Neural crest cell (in vitro differentiated cells): ENCODE results near the gene FGR. TPM values are rescaled to one million over a fixed set of nuclear protein-coding genes. Genes with fewer than 3 reads are reported as not detected.

ENCODE experiments used
- DNase-seq: peaks from one replicate; pipeline ENCODE4 v3.0.0; 2021; ENCODE audit warnings: low read depth, mixed read lengths, low spot score
- H3K27ac Mint-ChIP-seq: one replicate; pipeline ENCODE4 v1.8.0; 2021; ENCODE audit warnings: mild to moderate bottlenecking, mixed read lengths; ENCODE audit not compliant: unreplicated experiment
- H3K27me3 Mint-ChIP-seq: 2 replicates; pipeline ENCODE4 v1.8.0; 2021; ENCODE audit warnings: low read depth, mild to moderate bottlenecking, mixed read lengths
- H3K36me3 Mint-ChIP-seq: 2 replicates; pipeline ENCODE4 v1.8.0; 2021; ENCODE audit warnings: low read depth, mild to moderate bottlenecking, mixed read lengths
- H3K4me1 Mint-ChIP-seq: 2 replicates; pipeline ENCODE4 v1.8.0; 2021; ENCODE audit warnings: mixed read lengths
- H3K4me3 Mint-ChIP-seq: one replicate; pipeline ENCODE4 v1.8.0; 2021; ENCODE audit warnings: mild to moderate bottlenecking, mixed read lengths
- H3K9me3 Mint-ChIP-seq: 2 replicates; pipeline ENCODE4 v1.8.0; 2021; ENCODE audit warnings: mixed read lengths
- CTCF ChIP-seq: fragments of 200-600 bp; sonication (generic); conservative IDR thresholded peaks from 2 replicates; pipeline ENCODE4 v1.5.0; 2021; ENCODE audit warnings: antibody characterized with exemption, mild to moderate bottlenecking
- total RNA-seq: library from RNA; stranded (reverse); gene quantifications from 2 replicates; pipeline ENCODE4 v1.2.1, GENCODE V29; 2021

The FGR gene
- total RNA-seq, 1 donor from 2014 or later: not detected

- Mint-ChIP-seq H3K36me3 (no peaks in the 10 kb centered on the region), H3K9me3 (no peaks in the 10 kb centered on the region), H3K27me3 (no peaks in the 10 kb centered on the region), H3K4me1 (peaks cover 17% of the 10 kb centered on the region), H3K27ac (no peak overlapping the region), H3K4me3 (no peak overlapping the region)
- no peak for DNase-seq
- TF ChIP-seq CTCF: no peak
Measured at GRCh38 chr1:27609618-27610240, 25.3 kb downstream of the FGR start.

DNA sequence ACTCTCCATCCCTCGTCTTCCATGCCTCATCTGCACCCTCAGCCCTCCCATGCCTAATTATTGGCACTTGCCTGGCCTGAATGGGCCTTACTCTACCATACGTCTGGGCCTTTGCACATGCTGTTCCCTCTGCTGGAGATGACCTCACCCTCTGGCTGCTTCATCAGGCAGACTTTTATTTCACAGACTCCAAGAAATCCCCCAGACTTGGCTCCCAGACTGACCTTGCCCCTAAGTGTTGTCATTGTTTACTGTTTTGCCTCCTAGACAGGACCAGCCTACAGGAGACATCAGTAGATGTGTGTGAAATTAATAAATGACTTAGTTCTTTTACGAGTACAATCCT is 25.8 kb downstream of the FGR start:
- Mint-ChIP-seq H3K27me3 (no peaks in the 10 kb centered on the region), H3K27ac (no peak overlapping the region), H3K4me1 (peaks cover 12% of the 10 kb centered on the region), H3K4me3 (no peak overlapping the region), H3K9me3 (no peaks in the 10 kb centered on the region), H3K36me3 (no peaks in the 10 kb centered on the region)
- no peak for DNase-seq
- TF ChIP-seq CTCF: no peak

DNA sequence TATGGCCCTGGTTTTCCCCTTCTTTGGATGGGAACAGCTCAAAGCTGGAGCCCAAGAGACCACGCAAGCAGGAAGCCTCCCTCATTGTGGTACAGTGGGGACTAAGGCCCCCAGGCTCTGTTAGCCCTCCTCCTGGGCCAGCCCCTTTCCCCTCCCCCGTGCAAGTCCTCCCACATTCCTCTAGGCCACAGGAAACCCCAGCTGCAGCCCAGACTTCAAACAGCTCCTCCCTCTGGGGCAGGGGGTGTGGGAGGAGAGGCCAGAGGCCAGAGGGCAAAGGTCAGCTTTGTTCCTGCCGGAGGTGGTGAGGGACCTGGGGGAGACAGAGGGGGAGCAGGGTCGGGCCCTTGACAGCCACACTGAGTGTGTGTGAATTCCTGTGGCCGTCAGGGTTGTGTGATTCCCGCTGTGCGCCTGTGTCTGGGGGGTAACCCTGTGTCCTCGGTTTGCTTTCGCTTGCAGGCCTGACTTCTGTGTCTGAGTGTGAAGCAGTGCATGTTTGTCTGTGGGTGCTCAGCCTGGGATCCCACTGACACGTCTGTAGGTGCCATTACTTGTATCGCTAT is 27.7 kb downstream of the FGR start:
- H3K4me3 Mint-ChIP-seq: peak overlapping the region; percentile 93
- H3K36me3 Mint-ChIP-seq: no peaks in the 10 kb centered on the region

GRCh38 chr1:27606708-27607238 is 28.2 kb downstream of the FGR start:
- no peaks in the 10 kb centered on the region for H3K9me3 Mint-ChIP-seq
- DNase-seq: no peak
- H3K4me1 Mint-ChIP-seq: peaks cover 4% of the 10 kb centered on the region
- no peak for TF ChIP-seq CTCF
- no peaks in the 10 kb centered on the region for H3K36me3 Mint-ChIP-seq
- peak overlapping the region; percentile 96 for H3K27ac Mint-ChIP-seq
- H3K4me3 Mint-ChIP-seq: peak overlapping the region; percentile 93
- H3K27me3 Mint-ChIP-seq: peaks cover 2% of the 10 kb centered on the region

More for the DNA sequence above, 27.7 kb downstream of the FGR start:
- no peak for TF ChIP-seq CTCF
- DNase-seq: peak; percentile 75
- Mint-ChIP-seq H3K9me3 (no peaks in the 10 kb centered on the region), H3K4me1 (peaks cover 6% of the 10 kb centered on the region), H3K27me3 (peaks cover 2% of the 10 kb centered on the region), H3K27ac (peak overlapping the region; percentile 96)

GRCh38 chr1:27605796-27606707 is 28.9 kb downstream of the FGR start:
- no peaks in the 10 kb centered on the region for H3K36me3 Mint-ChIP-seq
- peaks cover 2% of the 10 kb centered on the region for H3K27me3 Mint-ChIP-seq
- peak overlapping the region; percentile 96 for H3K27ac Mint-ChIP-seq
- TF ChIP-seq CTCF: peak; percentile 95
- peak overlapping the region; percentile 93 for H3K4me3 Mint-ChIP-seq
- H3K4me1 Mint-ChIP-seq: peaks cover 11% of the 10 kb centered on the region
- DNase-seq: peak; percentile 62
- H3K9me3 Mint-ChIP-seq: no peaks in the 10 kb centered on the region
